Activated naive CD4-positive, alpha-beta T cell treated with anti-CD3 and anti-CD28 coated beads for 36 hours (primary cell): ENCODE results near the gene KLF8. TPM values are rescaled to one million over a fixed set of nuclear protein-coding genes. Genes with fewer than 3 reads are reported as not detected.

Experiments used
- CTCF ChIA-PET: fragments of 350-600 bp; sonication (Branson Sonifier 250); formaldehyde crosslinking; loops from one replicate; lab custom pipeline; 2021; ENCODE audit warnings: antibody characterized with exemption; lab: Charles Lee
- DNase-seq: peaks from one replicate; pipeline ENCODE4 v3.0.0-alpha.2; 2020
- H3K27ac Mint-ChIP-seq: one replicate; pipeline ENCODE4 v1.8.0; 2021; ENCODE audit warnings: mild to moderate bottlenecking, mixed read lengths
- H3K27me3 Mint-ChIP-seq: one replicate; pipeline ENCODE4 v1.8.0; 2021; ENCODE audit warnings: low read depth, mixed read lengths
- H3K36me3 Mint-ChIP-seq: one replicate; pipeline ENCODE4 v1.8.0; 2021; ENCODE audit warnings: low read depth, mixed read lengths
- H3K4me1 Mint-ChIP-seq: one replicate; pipeline ENCODE4 v1.8.0; 2021; ENCODE audit warnings: low read depth, mixed read lengths
- H3K4me3 Mint-ChIP-seq: one replicate; pipeline ENCODE4 v1.8.0; 2021; ENCODE audit warnings: mild to moderate bottlenecking, moderate library complexity, mixed read lengths
- H3K9me3 Mint-ChIP-seq: one replicate; pipeline ENCODE4 v1.8.0; 2021; ENCODE audit warnings: mixed read lengths
- intact Hi-C: fragments of 100-400 bp; cut with micrococcal nuclease; formaldehyde crosslinking; loops from one replicate; pipeline ENCODE4 v1.15.1; 2023
- total RNA-seq, 2 experiments: library from RNA; stranded (reverse); gene quantifications; one replicate each; pipeline ENCODE4 v1.2.3, GENCODE V29; 2021

Gene KLF8
- total RNA-seq, 2 experiments from 2014 or later = 1.0 to 1.3 TPM

DNA sequence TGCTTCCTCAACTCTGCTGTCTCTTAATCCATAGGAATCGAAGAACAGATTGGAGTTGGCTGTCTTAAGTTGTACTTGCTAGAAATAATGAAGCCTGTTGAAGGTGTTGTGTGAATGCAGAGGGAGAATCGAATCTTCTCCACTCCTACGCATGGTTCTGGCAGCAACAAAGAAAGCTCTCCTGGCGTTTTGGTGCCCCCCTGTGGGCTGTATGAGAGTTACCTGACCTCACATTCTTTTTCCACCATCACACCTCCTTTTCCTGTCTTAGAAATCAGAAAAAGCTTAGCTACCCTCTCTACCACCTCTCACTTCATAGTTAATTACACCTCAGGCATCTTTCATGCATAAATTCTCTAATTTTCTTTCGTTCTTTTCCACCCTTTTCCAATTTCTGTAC, 16.3 kb downstream of the KLF8 start:
- peak; percentile 70 for DNase-seq
- Mint-ChIP-seq H3K27me3 (no peaks in the 10 kb centered on the region), H3K36me3 (no peaks in the 10 kb centered on the region), H3K27ac (no peak overlapping the region), H3K9me3 (no peaks in the 10 kb centered on the region), H3K4me1 (peaks cover 2% of the 10 kb centered on the region), H3K4me3 (no peak overlapping the region)
- intact Hi-C loops = loop anchor here (1.0 to 10.0 kb wide), 3 partner anchors 30 to 1113 kb away; no protein-coding TSS in a partner anchor
- CTCF ChIA-PET = interaction anchor here (0.6 to 2.9 kb wide), 16 partner anchors 8 to 1113 kb away, joined by 3 to 13 read pairs (median 4); partner anchors contain the start of gene RRAGB

DNA sequence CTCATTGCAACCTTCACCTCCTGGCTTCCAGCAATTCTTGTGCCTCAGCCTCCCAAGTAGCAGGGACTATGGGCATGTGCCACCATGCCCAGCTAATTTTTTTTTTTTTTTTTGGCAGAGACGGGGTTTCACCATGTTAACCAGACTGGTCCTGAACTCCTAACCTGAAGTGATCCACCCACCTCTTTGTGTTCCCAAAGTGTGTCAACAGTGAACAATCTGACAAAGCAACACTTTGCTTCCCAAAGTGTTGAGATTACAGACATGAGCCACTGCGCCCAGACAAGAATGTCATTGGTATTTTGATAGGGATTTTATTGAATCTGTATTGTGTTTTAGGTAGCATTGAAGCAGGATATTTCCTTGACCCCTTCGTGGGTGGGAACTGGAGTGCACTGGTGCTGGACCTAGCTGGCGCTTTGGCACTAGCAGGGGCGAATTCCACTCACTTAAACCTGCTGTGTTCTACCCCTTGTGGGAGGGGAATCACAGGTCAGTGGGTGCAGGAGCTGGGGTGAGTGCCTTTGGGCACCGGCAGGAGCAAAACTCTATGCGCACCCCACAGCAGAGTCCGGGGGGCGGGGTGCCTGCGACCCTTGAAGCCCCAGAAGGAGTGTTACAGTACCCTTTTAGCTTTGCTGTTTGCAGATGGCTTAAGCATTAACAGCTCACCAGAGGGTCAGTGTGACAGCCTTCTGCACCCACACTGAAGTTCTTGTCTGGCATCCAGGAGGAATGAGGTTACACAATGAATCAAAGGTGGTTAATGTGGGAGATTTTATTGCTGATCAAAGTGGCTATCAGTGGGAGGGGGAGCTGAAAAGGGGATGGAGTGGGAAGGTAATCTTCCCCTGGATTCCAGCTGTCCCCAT, 21.9 kb downstream of the KLF8 start:
- H3K27me3 Mint-ChIP-seq = no peaks in the 10 kb centered on the region

DNA sequence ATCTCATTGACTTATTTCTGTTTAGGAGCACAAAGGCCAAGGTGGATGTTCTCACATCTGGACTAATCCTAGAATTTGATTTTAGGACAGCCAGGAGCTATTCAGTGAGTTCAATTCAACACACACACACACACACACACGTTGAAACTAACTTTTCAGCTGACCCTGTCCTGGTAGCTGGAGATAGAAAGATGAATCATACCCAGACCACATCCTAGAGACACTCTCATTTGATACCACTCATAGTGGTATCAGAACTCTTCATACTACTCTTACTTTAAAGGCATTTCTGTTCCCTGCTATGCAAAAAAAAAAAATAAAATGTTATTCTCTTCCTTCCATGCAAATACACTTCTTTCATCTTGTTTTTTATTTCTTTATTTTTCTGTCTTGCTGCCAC, 36.7 kb downstream of the KLF8 start:
- no peak for DNase-seq
- CTCF ChIA-PET = interaction anchor here (0.6 kb wide), 1 partner anchor 20 kb away, joined by 3 read pairs; no protein-coding TSS in a partner anchor
- no peaks in the 10 kb centered on the region for H3K4me1 Mint-ChIP-seq
- H3K27me3 Mint-ChIP-seq = no peaks in the 10 kb centered on the region
- H3K36me3 Mint-ChIP-seq = peaks cover 1% of the 10 kb centered on the region
- no peak overlapping the region for H3K4me3 Mint-ChIP-seq
- intact Hi-C loops = no loop called here
- H3K9me3 Mint-ChIP-seq = no peaks in the 10 kb centered on the region
- no peak overlapping the region for H3K27ac Mint-ChIP-seq

More for the DNA sequence above, 21.9 kb downstream of the KLF8 start:
- H3K4me3 Mint-ChIP-seq = no peak overlapping the region
- H3K9me3 Mint-ChIP-seq = no peaks in the 10 kb centered on the region
- H3K4me1 Mint-ChIP-seq = no peaks in the 10 kb centered on the region
- DNase-seq = no peak
- CTCF ChIA-PET = interaction anchor here (0.7 kb wide), 1 partner anchor 265 kb away, joined by 3 read pairs; no protein-coding TSS in a partner anchor
- intact Hi-C loops = no loop called here
- no peak overlapping the region for H3K27ac Mint-ChIP-seq
- no peaks in the 10 kb centered on the region for H3K36me3 Mint-ChIP-seq

- Mint-ChIP-seq H3K27me3 (no peaks in the 10 kb centered on the region), H3K9me3 (no peaks in the 10 kb centered on the region), H3K27ac (no peak overlapping the region), H3K4me3 (no peak overlapping the region), H3K4me1 (peaks cover 10% of the 10 kb centered on the region), H3K36me3 (no peaks in the 10 kb centered on the region)
- DNase-seq = no peak
- CTCF ChIA-PET = interaction anchor here (1.3 kb wide), 1 partner anchor 448 kb away, joined by 6 read pairs; no protein-coding TSS in a partner anchor
- intact Hi-C loops = no loop called here
Measured at GRCh38 chrX:56278692-56279091, 46.5 kb downstream of the KLF8 start.

- no peak for DNase-seq
- CTCF ChIA-PET = interaction anchor here (4.2 kb wide), 1 partner anchor 448 kb away, joined by 56 read pairs; the partner anchor contains the start of gene NBDY
- H3K27ac Mint-ChIP-seq = no peak overlapping the region
- intact Hi-C loops = loop anchor here (10.0 kb wide), 1 partner anchor 185 kb away; no protein-coding TSS in a partner anchor
- H3K27me3 Mint-ChIP-seq = no peaks in the 10 kb centered on the region
- peaks cover 10% of the 10 kb centered on the region for H3K4me1 Mint-ChIP-seq
- no peaks in the 10 kb centered on the region for H3K9me3 Mint-ChIP-seq
- no peaks in the 10 kb centered on the region for H3K36me3 Mint-ChIP-seq
- H3K4me3 Mint-ChIP-seq = no peak overlapping the region
Measured at GRCh38 chrX:56279863-56280262, 47.7 kb downstream of the KLF8 start.

- CTCF ChIA-PET = interaction anchor here (0.6 to 4.2 kb wide), 4 partner anchors 8 to 452 kb away, joined by 3 to 56 read pairs (median 4); partner anchors contain the start of gene NBDY
- H3K36me3 Mint-ChIP-seq = no peaks in the 10 kb centered on the region
- H3K4me3 Mint-ChIP-seq = no peak overlapping the region
- intact Hi-C loops = loop anchor here (1.0 to 10.0 kb wide), 6 partner anchors 101 to 697 kb away; no protein-coding TSS in a partner anchor
- H3K4me1 Mint-ChIP-seq = peaks cover 10% of the 10 kb centered on the region
- H3K27me3 Mint-ChIP-seq = no peaks in the 10 kb centered on the region
- no peak overlapping the region for H3K27ac Mint-ChIP-seq
- peak; percentile 32 for DNase-seq
- no peaks in the 10 kb centered on the region for H3K9me3 Mint-ChIP-seq
Measured at GRCh38 chrX:56281789-56282188, 49.6 kb downstream of the KLF8 start.

DNA sequence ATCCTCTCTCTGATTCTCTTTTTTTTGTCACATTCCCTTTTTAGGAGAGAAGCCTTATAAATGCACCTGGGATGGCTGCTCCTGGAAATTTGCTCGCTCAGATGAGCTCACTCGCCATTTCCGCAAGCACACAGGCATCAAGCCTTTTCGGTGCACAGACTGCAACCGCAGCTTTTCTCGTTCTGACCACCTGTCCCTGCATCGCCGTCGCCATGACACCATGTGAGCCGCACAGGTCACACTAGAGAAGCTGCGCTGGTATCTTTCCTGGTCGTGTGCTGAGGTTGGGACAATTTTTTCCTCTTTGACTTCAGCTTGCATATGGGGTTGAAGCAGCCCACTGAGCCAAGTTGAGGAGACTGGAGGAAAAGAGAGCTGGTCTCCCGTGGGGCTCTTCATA, 52.1 kb downstream of the KLF8 start:
- Mint-ChIP-seq H3K4me1 (peaks cover 10% of the 10 kb centered on the region), H3K9me3 (no peaks in the 10 kb centered on the region), H3K36me3 (no peaks in the 10 kb centered on the region), H3K4me3 (no peak overlapping the region), H3K27ac (no peak overlapping the region), H3K27me3 (no peaks in the 10 kb centered on the region)
- DNase-seq = no peak
- CTCF ChIA-PET = no interaction called here
- intact Hi-C loops = loop anchor here (10.0 kb wide), 1 partner anchor 181 kb away; no protein-coding TSS in a partner anchor

DNA sequence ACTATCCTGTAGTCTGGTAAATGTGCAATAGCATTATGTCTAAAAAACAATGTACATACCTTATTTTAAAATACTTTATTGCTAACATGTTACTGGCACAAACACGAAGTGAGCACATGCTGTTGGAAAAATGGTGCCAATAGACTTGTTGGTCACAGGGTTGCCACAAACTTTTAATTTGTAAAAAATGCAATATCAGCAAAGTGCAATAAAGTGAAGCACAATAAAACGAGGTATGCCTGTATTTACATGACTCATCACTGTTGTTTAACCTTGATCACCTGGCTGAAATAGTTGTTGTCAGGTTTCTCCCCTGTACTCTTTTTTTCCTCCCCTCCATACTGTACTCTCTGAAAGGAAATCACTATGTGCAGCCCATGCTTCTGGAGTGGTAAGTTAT, 56.5 kb downstream of the KLF8 start:
- H3K9me3 Mint-ChIP-seq = peaks cover 1% of the 10 kb centered on the region
- intact Hi-C loops = loop anchor here (10.0 kb wide), 1 partner anchor 176 kb away; no protein-coding TSS in a partner anchor
- DNase-seq = no peak
- CTCF ChIA-PET = no interaction called here
- no peak overlapping the region for H3K4me3 Mint-ChIP-seq
- H3K27ac Mint-ChIP-seq = no peak overlapping the region
- H3K36me3 Mint-ChIP-seq = no peaks in the 10 kb centered on the region
- H3K4me1 Mint-ChIP-seq = no peaks in the 10 kb centered on the region
- H3K27me3 Mint-ChIP-seq = no peaks in the 10 kb centered on the region

- H3K4me3 Mint-ChIP-seq = no peak overlapping the region
- intact Hi-C loops = loop anchor here (10.0 kb wide), 1 partner anchor 175 kb away; no protein-coding TSS in a partner anchor
- no peak overlapping the region for H3K27ac Mint-ChIP-seq
- H3K9me3 Mint-ChIP-seq = peaks cover 1% of the 10 kb centered on the region
- no peaks in the 10 kb centered on the region for H3K27me3 Mint-ChIP-seq
- DNase-seq = no peak
- H3K4me1 Mint-ChIP-seq = no peaks in the 10 kb centered on the region
- CTCF ChIA-PET = no interaction called here
- no peaks in the 10 kb centered on the region for H3K36me3 Mint-ChIP-seq
Measured at GRCh38 chrX:56289449-56289848, 57.3 kb downstream of the KLF8 start.

DNA sequence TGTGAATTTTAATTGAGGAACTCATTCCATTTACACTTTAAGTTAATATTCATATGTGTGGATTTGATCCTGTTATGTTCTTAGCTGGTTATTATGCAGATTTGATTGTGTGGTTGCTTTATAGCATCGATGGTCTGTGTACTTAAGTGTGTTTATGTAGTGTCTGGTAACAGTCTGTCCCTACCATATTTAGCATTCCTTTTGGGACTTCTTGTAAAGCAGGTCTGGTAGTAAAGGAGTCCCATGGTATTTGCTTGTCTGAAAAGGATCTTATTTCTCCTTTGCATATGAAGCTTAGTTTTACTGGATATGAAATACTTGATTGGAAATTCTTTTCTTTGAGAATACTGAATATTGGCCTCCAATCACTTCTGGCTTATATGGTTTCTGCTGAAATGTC, 76.6 kb downstream of the KLF8 start:
- intact Hi-C loops = no loop called here

DNA sequence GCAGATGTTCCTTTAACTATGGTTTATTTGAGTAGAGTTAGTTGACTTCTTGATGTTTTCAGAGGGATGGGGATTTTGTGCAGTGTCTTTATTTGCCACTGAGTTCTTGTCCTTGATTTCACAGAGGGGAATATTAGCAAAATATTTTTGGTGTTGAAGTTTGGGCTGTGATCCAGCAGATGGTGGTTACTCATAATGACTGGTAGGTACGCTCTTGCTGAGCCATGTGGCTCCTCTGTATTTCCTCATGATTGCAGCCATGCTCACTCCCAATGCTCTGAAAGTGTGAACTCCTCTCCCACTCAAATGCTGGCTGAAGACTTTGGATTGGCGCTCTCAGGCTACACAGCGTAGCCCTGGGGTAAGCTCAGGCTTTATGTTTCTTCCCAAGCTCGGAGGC, 77.7 kb downstream of the KLF8 start:
- intact Hi-C loops = no loop called here

More for the DNA sequence above, 76.6 kb downstream of the KLF8 start:
- no peak for DNase-seq
- CTCF ChIA-PET = no interaction called here
- no peaks in the 10 kb centered on the region for H3K27me3 Mint-ChIP-seq
- no peak overlapping the region for H3K4me3 Mint-ChIP-seq
- no peak overlapping the region for H3K27ac Mint-ChIP-seq
- H3K36me3 Mint-ChIP-seq = peaks cover 2% of the 10 kb centered on the region
- peaks cover 17% of the 10 kb centered on the region for H3K9me3 Mint-ChIP-seq
- peaks cover 2% of the 10 kb centered on the region for H3K4me1 Mint-ChIP-seq

DNA sequence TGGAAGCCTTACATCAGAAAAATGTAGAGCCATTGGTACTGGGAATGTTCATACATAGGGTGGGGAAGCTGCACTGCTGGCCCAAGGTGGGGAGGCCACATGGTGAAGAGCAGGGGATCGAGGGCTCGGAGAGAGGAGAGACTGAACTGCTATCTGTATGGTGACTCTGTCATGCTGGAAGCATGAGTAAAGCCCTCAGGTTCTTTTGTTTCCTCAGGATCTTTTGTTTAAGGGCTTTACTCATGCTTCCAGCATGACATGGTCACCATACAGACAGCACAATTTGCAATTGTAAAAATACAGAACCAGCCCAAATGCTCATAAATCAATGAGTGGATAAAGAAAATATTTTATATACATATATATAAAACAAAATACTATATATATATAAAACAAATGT, 78.4 kb downstream of the KLF8 start:
- CTCF ChIA-PET = no interaction called here
- intact Hi-C loops = no loop called here

More for the DNA sequence above, 77.7 kb downstream of the KLF8 start:
- Mint-ChIP-seq H3K9me3 (peaks cover 17% of the 10 kb centered on the region), H3K27me3 (no peaks in the 10 kb centered on the region), H3K36me3 (peaks cover 2% of the 10 kb centered on the region), H3K4me3 (no peak overlapping the region), H3K27ac (no peak overlapping the region), H3K4me1 (peaks cover 7% of the 10 kb centered on the region)
- no peak for DNase-seq
- CTCF ChIA-PET = no interaction called here

More for the DNA sequence above, 78.4 kb downstream of the KLF8 start:
- peaks cover 7% of the 10 kb centered on the region for H3K4me1 Mint-ChIP-seq
- H3K9me3 Mint-ChIP-seq = peaks cover 17% of the 10 kb centered on the region
- H3K27me3 Mint-ChIP-seq = no peaks in the 10 kb centered on the region
- H3K27ac Mint-ChIP-seq = no peak overlapping the region
- peaks cover 2% of the 10 kb centered on the region for H3K36me3 Mint-ChIP-seq
- no peak overlapping the region for H3K4me3 Mint-ChIP-seq
- no peak for DNase-seq
